Hepatocyte (in vitro differentiated cells): ENCODE measurements around the gene IGFLR1. TPM values are rescaled to one million over a fixed set of nuclear protein-coding genes. Genes with fewer than 3 reads are reported as not detected.

Experiments
- DNase-seq: peaks from one replicate; pipeline ENCODE4 v3.0.0-alpha.2; 2016; ENCODE audit warnings: low spot score
- H2AFZ ChIP-seq: fragments of 200-600 bp; sonication (generic); 2 replicates; pipeline ENCODE4 v1.6.0; 2016; ENCODE audit warnings: antibody characterized with exemption, mild to moderate bottlenecking
- H3K27ac ChIP-seq: fragments of 200-600 bp; sonication (generic); 2 replicates; pipeline ENCODE4 v1.5.1; 2016; ENCODE audit warnings: mild to moderate bottlenecking
- H3K27me3 ChIP-seq: fragments of 200-600 bp; sonication (generic); 2 replicates; pipeline ENCODE4 v1.6.1; 2016
- H3K36me3 ChIP-seq: fragments of 200-600 bp; sonication (generic); replicated peaks from 2 replicates; pipeline ENCODE4 v1.5.1; 2016; ENCODE audit warnings: low read depth; ENCODE audit not compliant: insufficient read depth
- H3K4me1 ChIP-seq: fragments of 200-600 bp; sonication (generic); 2 replicates; pipeline ENCODE4 v1.5.1; 2016; ENCODE audit warnings: mild to moderate bottlenecking, moderate library complexity; ENCODE audit not compliant: insufficient read depth
- H3K4me2 ChIP-seq: fragments of 200-600 bp; sonication (generic); 2 replicates; pipeline ENCODE4 v1.6.0; 2016
- H3K4me3 ChIP-seq: fragments of 200-600 bp; sonication (generic); 2 replicates; pipeline ENCODE4 v1.5.1; 2016; ENCODE audit warnings: mild to moderate bottlenecking
- H3K79me2 ChIP-seq: fragments of 200-600 bp; sonication (generic); 2 replicates; pipeline ENCODE4 v1.6.0; 2017; ENCODE audit warnings: mild to moderate bottlenecking
- H3K9me2 ChIP-seq: fragments of 200-600 bp; sonication (generic); replicated peaks from 2 replicates; pipeline ENCODE4 v1.6.0; 2017; ENCODE audit warnings: mild to moderate bottlenecking; ENCODE audit not compliant: insufficient read depth
- H3K9me3 ChIP-seq: fragments of 200-600 bp; sonication (generic); 2 replicates; pipeline ENCODE4 v1.5.1; 2016; ENCODE audit warnings: low read depth, mild to moderate bottlenecking
- H4K20me1 ChIP-seq: fragments of 200-600 bp; sonication (generic); 2 replicates; pipeline ENCODE4 v1.6.0; 2016; ENCODE audit warnings: mild to moderate bottlenecking; ENCODE audit not compliant: insufficient read depth, poor library complexity, severe bottlenecking
- EZH2 ChIP-seq: fragments of 200-600 bp; sonication (generic); IDR thresholded peaks from 2 replicates; pipeline ENCODE4 v1.6.1; 2016; ENCODE audit warnings: antibody characterized with exemption, mild to moderate bottlenecking, borderline replicate concordance
- EZH2phosphoT487 ChIP-seq: fragments of 200-600 bp; sonication (generic); IDR thresholded peaks from one replicate; pipeline ENCODE4 v1.6.1; 2018; ENCODE audit warnings: antibody characterized with exemption, mild to moderate bottlenecking, low read depth, moderate library complexity; ENCODE audit not compliant: unreplicated experiment, severe bottlenecking
- WGBS: methylation state at CpG from one replicate; pipeline ENCODE4 v1.1.6; 2016; ENCODE audit warnings: low lambda C conversion rate; ENCODE audit errors: missing lambda C conversion rate; 5-methylcytosine and 5-hydroxymethylcytosine counted together
- polyA plus RNA-seq: library from polyadenylated mRNA; unstranded; fragments of >200 nt; fragmentation: Nextera tagmentation; extraction: Ambion mirVana; gene quantifications from 2 replicates; pipeline ENCODE4 v1.2.1, GENCODE V29; 2016
- total RNA-seq: library from RNA; depleted of rRNA; stranded (reverse); fragments of >200 nt; gene quantifications from 2 replicates; pipeline ENCODE4 v1.2.3, GENCODE V29; 2014
- TF ChIP-seq, protein P1 (sequence below): fragments of 200-600 bp; sonication (generic); IDR thresholded peaks from 2 replicates; pipeline ENCODE4 v1.5.1; 2016; ENCODE audit warnings: antibody characterized with exemption, mild to moderate bottlenecking; ENCODE audit not compliant: poor library complexity

Gene IGFLR1
- total and polyA plus RNA-seq, 2 experiments from 2014 or later, result 4.5 to 5.6 TPM

DNA sequence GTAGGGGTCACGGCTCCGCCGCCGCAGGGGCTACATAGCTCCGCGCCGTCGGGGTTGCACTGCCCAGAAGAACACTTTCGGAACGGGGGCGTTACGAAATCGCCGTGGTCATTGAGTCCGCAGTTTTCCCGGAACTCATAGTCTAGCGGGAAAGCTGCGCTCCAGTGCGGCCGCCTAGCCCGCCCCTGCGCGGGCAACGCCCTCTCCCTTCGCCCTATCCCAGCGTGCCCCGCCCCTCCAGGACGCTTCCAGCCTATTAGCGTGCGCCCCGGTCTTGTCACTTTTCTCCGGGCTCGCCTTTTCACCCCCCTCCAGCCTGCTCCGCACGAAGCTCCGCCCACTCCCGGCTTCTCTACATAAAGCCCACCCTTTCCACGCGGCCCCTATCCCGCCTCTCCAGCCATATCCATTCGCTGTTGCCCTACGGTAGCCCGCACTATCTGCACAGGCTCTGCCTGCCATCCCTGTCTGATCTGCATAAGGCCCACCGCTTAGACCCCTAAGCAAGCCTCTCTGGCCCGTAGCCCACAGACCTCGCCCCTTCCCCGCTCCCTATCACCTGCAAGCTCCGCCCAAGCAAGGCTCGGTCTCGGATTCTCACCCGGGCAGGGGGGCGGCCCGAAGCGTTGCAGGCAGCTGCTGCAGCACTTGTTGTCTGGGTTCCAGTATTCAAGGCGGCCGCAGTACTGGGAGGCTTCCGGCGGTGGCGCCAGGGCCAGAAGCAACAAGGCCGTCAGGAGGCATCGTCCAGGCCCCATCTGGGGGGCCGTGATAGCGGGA is 1.6 kb downstream of the IGFLR1 start:
- Histone ChIP-seq H3K4me1 (peaks cover 4% of the 10 kb centered on the region), H3K79me2 (no peaks in the 10 kb centered on the region), H3K4me3 (peak overlapping the region; percentile 47), H3K27ac (peak overlapping the region; percentile 50), H3K4me2 (peak overlapping the region; percentile 92), H3K9me2 (no peaks in the 10 kb centered on the region), H3K27me3 (no peaks in the 10 kb centered on the region), H3K9me3 (no peaks in the 10 kb centered on the region), H3K36me3 (no peaks in the 10 kb centered on the region), H2AFZ (peak overlapping the region; percentile 62), H4K20me1 (no peaks in the 10 kb centered on the region)
- under 1% methylated on average over 62 of the region's 63 CpGs for WGBS
- no peak for TF ChIP-seq EZH2phosphoT487
- TF ChIP-seq, protein P1, sequence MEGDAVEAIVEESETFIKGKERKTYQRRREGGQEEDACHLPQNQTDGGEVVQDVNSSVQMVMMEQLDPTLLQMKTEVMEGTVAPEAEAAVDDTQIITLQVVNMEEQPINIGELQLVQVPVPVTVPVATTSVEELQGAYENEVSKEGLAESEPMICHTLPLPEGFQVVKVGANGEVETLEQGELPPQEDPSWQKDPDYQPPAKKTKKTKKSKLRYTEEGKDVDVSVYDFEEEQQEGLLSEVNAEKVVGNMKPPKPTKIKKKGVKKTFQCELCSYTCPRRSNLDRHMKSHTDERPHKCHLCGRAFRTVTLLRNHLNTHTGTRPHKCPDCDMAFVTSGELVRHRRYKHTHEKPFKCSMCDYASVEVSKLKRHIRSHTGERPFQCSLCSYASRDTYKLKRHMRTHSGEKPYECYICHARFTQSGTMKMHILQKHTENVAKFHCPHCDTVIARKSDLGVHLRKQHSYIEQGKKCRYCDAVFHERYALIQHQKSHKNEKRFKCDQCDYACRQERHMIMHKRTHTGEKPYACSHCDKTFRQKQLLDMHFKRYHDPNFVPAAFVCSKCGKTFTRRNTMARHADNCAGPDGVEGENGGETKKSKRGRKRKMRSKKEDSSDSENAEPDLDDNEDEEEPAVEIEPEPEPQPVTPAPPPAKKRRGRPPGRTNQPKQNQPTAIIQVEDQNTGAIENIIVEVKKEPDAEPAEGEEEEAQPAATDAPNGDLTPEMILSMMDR, result no peak
- TF ChIP-seq EZH2, result no peak
- peak; percentile 99 for DNase-seq

DNA sequence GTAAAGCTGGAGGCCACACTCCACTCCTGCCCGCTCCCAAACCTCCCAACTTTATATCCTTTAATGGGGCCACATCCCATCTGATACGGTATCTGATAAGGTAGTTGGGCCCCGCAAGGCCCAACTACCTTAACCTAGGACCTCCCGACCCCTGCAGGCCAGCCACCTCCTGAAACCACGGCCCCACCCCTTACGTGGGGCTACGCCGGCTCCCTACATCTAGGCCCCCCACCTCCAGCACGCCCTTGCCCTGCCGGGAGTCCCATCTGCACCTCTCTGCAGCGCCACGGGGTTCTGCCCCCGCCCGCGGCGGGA is 2.2 kb downstream of the IGFLR1 start:
- Histone ChIP-seq H4K20me1 (no peaks in the 10 kb centered on the region), H2AFZ (peak overlapping the region; percentile 31), H3K27ac (peak overlapping the region; percentile 50), H3K79me2 (no peaks in the 10 kb centered on the region), H3K27me3 (no peaks in the 10 kb centered on the region), H3K9me2 (no peaks in the 10 kb centered on the region), H3K9me3 (no peaks in the 10 kb centered on the region), H3K4me2 (peak overlapping the region; percentile 91), H3K4me1 (peaks cover 4% of the 10 kb centered on the region), H3K36me3 (no peaks in the 10 kb centered on the region), H3K4me3 (peak overlapping the region; percentile 47)
- DNase-seq, result no peak
- TF ChIP-seq EZH2phosphoT487 (no peak), EZH2 (no peak)
- TF ChIP-seq, protein P1, result no peak
- 8% methylated on average over 16 of the region's 16 CpGs for WGBS

DNA sequence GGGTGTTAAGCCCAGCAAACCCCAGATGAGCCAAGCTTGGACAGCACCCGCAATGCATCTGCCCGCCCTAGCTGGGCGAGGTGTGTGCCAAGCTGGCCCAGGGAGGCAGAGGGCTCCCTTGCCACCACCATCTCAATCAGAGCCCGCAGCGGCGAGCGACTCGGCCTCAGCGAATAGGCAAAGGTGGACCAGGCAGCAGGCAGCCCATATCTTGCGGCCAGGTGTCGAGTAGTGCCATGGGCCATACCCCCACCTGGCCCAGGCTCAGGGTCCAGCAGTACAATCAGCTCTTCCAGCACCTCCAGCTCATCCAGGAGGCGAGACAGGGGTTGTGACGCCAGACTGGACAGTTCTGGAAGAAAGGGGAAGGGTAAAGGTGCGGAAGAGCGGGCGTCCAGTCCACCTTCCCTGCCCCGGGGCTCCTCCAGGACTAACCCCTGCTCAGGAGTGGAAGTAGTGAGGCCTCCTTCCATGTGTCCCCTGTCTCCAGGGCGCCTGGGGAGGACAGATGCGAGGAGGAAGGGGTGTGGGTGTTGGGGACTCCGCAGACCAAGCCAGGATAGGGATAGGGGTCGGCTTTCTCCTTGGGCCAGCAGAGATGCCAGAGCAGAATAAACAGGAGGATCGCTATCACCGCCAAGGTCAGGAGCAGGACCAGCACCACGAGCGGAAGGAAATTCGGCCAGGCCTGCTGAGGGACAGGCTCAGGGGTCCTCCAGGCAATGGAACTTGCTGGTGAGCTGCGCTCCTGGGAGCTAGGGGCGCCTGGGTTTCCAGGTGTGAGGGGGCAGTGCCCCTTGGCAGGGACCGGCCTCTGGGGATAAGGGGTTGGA is 2.8 kb downstream of the IGFLR1 start:
- H3K9me2 ChIP-seq, result no peaks in the 10 kb centered on the region
- no peak overlapping the region for H2AFZ ChIP-seq
- no peaks in the 10 kb centered on the region for H4K20me1 ChIP-seq
- no peaks in the 10 kb centered on the region for H3K9me3 ChIP-seq
- DNase-seq, result no peak
- 85% methylated on average over 29 of the region's 29 CpGs for WGBS
- H3K27me3 ChIP-seq, result no peaks in the 10 kb centered on the region
- H3K27ac ChIP-seq, result peak overlapping the region; percentile 50
- peaks cover 4% of the 10 kb centered on the region for H3K4me1 ChIP-seq
- no peaks in the 10 kb centered on the region for H3K79me2 ChIP-seq
- H3K36me3 ChIP-seq, result no peaks in the 10 kb centered on the region
- no peak overlapping the region for H3K4me3 ChIP-seq
- TF ChIP-seq, protein P1, result no peak
- TF ChIP-seq EZH2 (no peak), EZH2phosphoT487 (no peak)
- peak overlapping the region; percentile 91 for H3K4me2 ChIP-seq
